Measurements from ENCODE around the gene NFASC. TPM values are rescaled to one million over a fixed set of nuclear protein-coding genes. Genes with fewer than 3 reads are reported as not detected.
A peak's percentile ranks its signal among the peaks of the same experiment; 100 is the strongest.

Gene NFASC
- total RNA-seq, 1 experiment from 2014 or later = 16.9 TPM

GRCh38 chr1:205048382-205048781 lies 177.7 kb downstream of the NFASC start:
- in situ Hi-C loops (cut with HindIII; ENCODE audit: low pct_unique_long_range_greater_than_20kb, low sequenced_read_pairs) (no loop called here), intact Hi-C loops (cut with micrococcal nuclease; ENCODE audit: unreplicated experiment) (no loop called here)
- peaks cover 15% of the 10 kb centered on the region; the same call in 1 of the 2 replicates for H3K27me3 ChIP-seq (ENCODE audit: control insufficient read depth, insufficient read depth, low read length)
- BruUV-seq (replicated peaks) = no TSS peak
- POLR2A ChIA-PET = no interaction called here
- CTCF ChIA-PET = interaction anchor here (0.6 to 1.1 kb wide), 2 partner anchors 14 to 52 kb away, joined by 3 read pairs; no protein-coding TSS in a partner anchor
- H3K4me3 ChIP-seq (ENCODE audit: low read depth in 2 of 2, low read length in 2 of 2) = no peak overlapping the region
- H3K4me1 ChIP-seq (ENCODE audit: control insufficient read depth, insufficient read depth, low read length) = no peaks in the 10 kb centered on the region
- H3K9me3 ChIP-seq (ENCODE audit: control insufficient read depth, insufficient read depth, low read depth, low read length) = no peaks in the 10 kb centered on the region
- H3K36me3 ChIP-seq (ENCODE audit: control insufficient read depth, insufficient read depth, low read length) = no peaks in the 10 kb centered on the region
- ATAC-seq = no peak
- no peak for DNase-seq (ENCODE audit: low read depth, low spot score)
- TF ChIP-seq TCF7L2 (IDR thresholded peaks at IDR 0.05; ENCODE audit: low read depth, low read length) (no peak), POLR2AphosphoS5 (IDR thresholded peaks at IDR 0.05; ENCODE audit: low read depth, low read length) (no peak), REST (IDR thresholded peaks at IDR 0.05; ENCODE audit: insufficient read depth in 1 of 2, low read depth in 2 of 2, low read length in 1 of 2) (no peak), CTCF (IDR thresholded peaks at IDR 0.05) (no peak), SIN3A (IDR thresholded peaks at IDR 0.05; ENCODE audit: borderline replicate concordance, insufficient read depth, low read depth, low read length) (no peak)
- no peak overlapping the region for H3K27ac ChIP-seq (ENCODE audit: low read length)

- H3K27me3 ChIP-seq (ENCODE audit: control insufficient read depth, insufficient read depth, low read length) = peaks cover 11% of the 10 kb centered on the region; the same call in 1 of the 2 replicates
- no peaks in the 10 kb centered on the region for H3K9me3 ChIP-seq (ENCODE audit: control insufficient read depth, insufficient read depth, low read depth, low read length)
- ChIA-PET POLR2A (no interaction called here), CTCF (interaction anchor here (0.6 to 1.1 kb wide), 2 partner anchors 12 to 107 kb away, joined by 3 read pairs; no protein-coding TSS in a partner anchor)
- no TSS peak for BruUV-seq (replicated peaks)
- no peak for DNase-seq (ENCODE audit: low read depth, low spot score)
- no peaks in the 10 kb centered on the region for H3K4me1 ChIP-seq (ENCODE audit: control insufficient read depth, insufficient read depth, low read length)
- no peak overlapping the region for H3K4me3 ChIP-seq (ENCODE audit: low read depth in 2 of 2, low read length in 2 of 2)
- intact Hi-C loops (cut with micrococcal nuclease; ENCODE audit: unreplicated experiment) (no loop called here), in situ Hi-C loops (cut with HindIII; ENCODE audit: low pct_unique_long_range_greater_than_20kb, low sequenced_read_pairs) (no loop called here)
- TF ChIP-seq SIN3A (IDR thresholded peaks at IDR 0.05; ENCODE audit: borderline replicate concordance, insufficient read depth, low read depth, low read length) (no peak), POLR2AphosphoS5 (IDR thresholded peaks at IDR 0.05; ENCODE audit: low read depth, low read length) (no peak), REST (IDR thresholded peaks at IDR 0.05; ENCODE audit: insufficient read depth in 1 of 2, low read depth in 2 of 2, low read length in 1 of 2) (no peak), CTCF (IDR thresholded peaks at IDR 0.05) (no peak), TCF7L2 (IDR thresholded peaks at IDR 0.05; ENCODE audit: low read depth, low read length) (no peak)
- no peaks in the 10 kb centered on the region for H3K36me3 ChIP-seq (ENCODE audit: control insufficient read depth, insufficient read depth, low read length)
- no peak overlapping the region for H3K27ac ChIP-seq (ENCODE audit: low read length)
- ATAC-seq = peak; percentile 53
These were observed 178.8 kb downstream of the NFASC start for GRCh38 chr1:205049479-205049878.
